ENCODE results near the gene SLC35B1.

DNA sequence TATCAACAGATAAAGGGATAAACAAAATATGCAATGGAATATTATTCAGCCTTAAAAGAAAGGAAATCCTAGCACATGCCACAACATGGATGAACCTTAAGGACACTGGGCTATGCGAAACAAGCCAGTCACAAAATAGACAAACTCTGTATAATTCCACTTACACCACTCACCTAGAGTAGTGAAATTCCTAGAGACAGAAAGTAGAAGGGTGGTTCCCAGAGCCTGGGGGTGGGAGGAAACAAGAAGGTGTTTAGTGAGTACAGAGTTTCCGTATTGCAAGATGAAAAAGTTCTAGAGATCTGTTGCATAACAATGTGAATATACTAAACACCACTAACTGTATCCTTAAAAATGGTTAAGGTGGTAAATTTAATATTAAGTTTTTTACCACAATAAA is 39.9 kb downstream of the SLC35B1 start:
- TF ChIP-seq, protein P1, sequence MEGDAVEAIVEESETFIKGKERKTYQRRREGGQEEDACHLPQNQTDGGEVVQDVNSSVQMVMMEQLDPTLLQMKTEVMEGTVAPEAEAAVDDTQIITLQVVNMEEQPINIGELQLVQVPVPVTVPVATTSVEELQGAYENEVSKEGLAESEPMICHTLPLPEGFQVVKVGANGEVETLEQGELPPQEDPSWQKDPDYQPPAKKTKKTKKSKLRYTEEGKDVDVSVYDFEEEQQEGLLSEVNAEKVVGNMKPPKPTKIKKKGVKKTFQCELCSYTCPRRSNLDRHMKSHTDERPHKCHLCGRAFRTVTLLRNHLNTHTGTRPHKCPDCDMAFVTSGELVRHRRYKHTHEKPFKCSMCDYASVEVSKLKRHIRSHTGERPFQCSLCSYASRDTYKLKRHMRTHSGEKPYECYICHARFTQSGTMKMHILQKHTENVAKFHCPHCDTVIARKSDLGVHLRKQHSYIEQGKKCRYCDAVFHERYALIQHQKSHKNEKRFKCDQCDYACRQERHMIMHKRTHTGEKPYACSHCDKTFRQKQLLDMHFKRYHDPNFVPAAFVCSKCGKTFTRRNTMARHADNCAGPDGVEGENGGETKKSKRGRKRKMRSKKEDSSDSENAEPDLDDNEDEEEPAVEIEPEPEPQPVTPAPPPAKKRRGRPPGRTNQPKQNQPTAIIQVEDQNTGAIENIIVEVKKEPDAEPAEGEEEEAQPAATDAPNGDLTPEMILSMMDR (IDR thresholded peaks at IDR 0.05) = no peak
- TF ChIP-seq EZH2 (IDR thresholded peaks at IDR 0.05; ENCODE audit: borderline replicate concordance, insufficient read depth, low read depth, low read length, poor library complexity, severe bottlenecking) = no peak

Data from B cell (primary cell).